RWPE2 (cell line): ENCODE measurements around the gene PTPRN2.

Experiments used
- ATAC-seq: fragments of 200-7000 bp; cut with Tn5 transposase; 3 replicates; pipeline ENCODE4 v1.9.1; 2021; ENCODE audit warnings: low read depth
- DNase-seq: peaks from one replicate; pipeline ENCODE4 v3.0.0-alpha.2; 2020; ENCODE audit warnings: low spot score
- H3K27ac ChIP-seq: fragments of 450-650 bp; 2 replicates; pipeline ENCODE4 v1.5.1; 2017; ENCODE audit warnings: mild to moderate bottlenecking; ENCODE audit not compliant: poor library complexity, severe bottlenecking
- H3K27me3 ChIP-seq: fragments of 250-450 bp; sonication (Bioruptor Pico); 2 replicates; pipeline ENCODE4 v1.5.1; 2021; ENCODE audit warnings: mild to moderate bottlenecking, moderate library complexity; ENCODE audit not compliant: insufficient read depth, poor library complexity, severe bottlenecking
- H3K36me3 ChIP-seq: fragments of 250-450 bp; sonication (Bioruptor Pico); 2 replicates; pipeline ENCODE4 v1.5.1; 2020; ENCODE audit warnings: low read depth, mild to moderate bottlenecking, moderate library complexity
- H3K4me1 ChIP-seq: fragments of 250-450 bp; sonication (Bioruptor Pico); 2 replicates; pipeline ENCODE4 v1.5.1; 2021; ENCODE audit warnings: mild to moderate bottlenecking, moderate library complexity; ENCODE audit not compliant: insufficient read depth, poor library complexity, severe bottlenecking
- H3K4me3 ChIP-seq: fragments of 250-450 bp; sonication (Bioruptor Pico); 2 replicates; pipeline ENCODE4 v1.5.1; 2021; ENCODE audit warnings: mild to moderate bottlenecking, moderate library complexity; ENCODE audit not compliant: severe bottlenecking
- H3K9me3 ChIP-seq: fragments of 250-450 bp; sonication (Bioruptor Pico); 2 replicates; pipeline ENCODE4 v1.5.1; 2021; ENCODE audit warnings: mild to moderate bottlenecking, moderate library complexity; ENCODE audit not compliant: severe bottlenecking
- TF ChIP-seq, protein P1 (sequence below): fragments of 450-650 bp; IDR thresholded peaks from one replicate; pipeline ENCODE4 v1.5.1; 2017; ENCODE audit warnings: mild to moderate bottlenecking, moderate library complexity; ENCODE audit not compliant: poor library complexity, severe bottlenecking

The PTPRN2 gene

GRCh38 chr7:157539521-157539920 is 1048.1 kb downstream of the PTPRN2 start:
- Histone ChIP-seq H3K27me3 (peaks cover 2% of the 10 kb centered on the region), H3K9me3 (no peaks in the 10 kb centered on the region), H3K36me3 (no peaks in the 10 kb centered on the region), H3K4me3 (no peak overlapping the region), H3K27ac (no peak overlapping the region), H3K4me1 (no peaks in the 10 kb centered on the region)
- TF ChIP-seq, protein P1, sequence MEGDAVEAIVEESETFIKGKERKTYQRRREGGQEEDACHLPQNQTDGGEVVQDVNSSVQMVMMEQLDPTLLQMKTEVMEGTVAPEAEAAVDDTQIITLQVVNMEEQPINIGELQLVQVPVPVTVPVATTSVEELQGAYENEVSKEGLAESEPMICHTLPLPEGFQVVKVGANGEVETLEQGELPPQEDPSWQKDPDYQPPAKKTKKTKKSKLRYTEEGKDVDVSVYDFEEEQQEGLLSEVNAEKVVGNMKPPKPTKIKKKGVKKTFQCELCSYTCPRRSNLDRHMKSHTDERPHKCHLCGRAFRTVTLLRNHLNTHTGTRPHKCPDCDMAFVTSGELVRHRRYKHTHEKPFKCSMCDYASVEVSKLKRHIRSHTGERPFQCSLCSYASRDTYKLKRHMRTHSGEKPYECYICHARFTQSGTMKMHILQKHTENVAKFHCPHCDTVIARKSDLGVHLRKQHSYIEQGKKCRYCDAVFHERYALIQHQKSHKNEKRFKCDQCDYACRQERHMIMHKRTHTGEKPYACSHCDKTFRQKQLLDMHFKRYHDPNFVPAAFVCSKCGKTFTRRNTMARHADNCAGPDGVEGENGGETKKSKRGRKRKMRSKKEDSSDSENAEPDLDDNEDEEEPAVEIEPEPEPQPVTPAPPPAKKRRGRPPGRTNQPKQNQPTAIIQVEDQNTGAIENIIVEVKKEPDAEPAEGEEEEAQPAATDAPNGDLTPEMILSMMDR = no peak
- ATAC-seq = no peak
- peak; percentile 21 for DNase-seq

GRCh38 chr7:157538735-157539134 is 1048.9 kb downstream of the PTPRN2 start:
- Histone ChIP-seq H3K27me3 (peaks cover 2% of the 10 kb centered on the region), H3K4me3 (no peak overlapping the region), H3K9me3 (no peaks in the 10 kb centered on the region), H3K27ac (no peak overlapping the region), H3K4me1 (no peaks in the 10 kb centered on the region), H3K36me3 (no peaks in the 10 kb centered on the region)
- DNase-seq = no peak
- ATAC-seq = no peak
- TF ChIP-seq, protein P1 = no peak

DNA sequence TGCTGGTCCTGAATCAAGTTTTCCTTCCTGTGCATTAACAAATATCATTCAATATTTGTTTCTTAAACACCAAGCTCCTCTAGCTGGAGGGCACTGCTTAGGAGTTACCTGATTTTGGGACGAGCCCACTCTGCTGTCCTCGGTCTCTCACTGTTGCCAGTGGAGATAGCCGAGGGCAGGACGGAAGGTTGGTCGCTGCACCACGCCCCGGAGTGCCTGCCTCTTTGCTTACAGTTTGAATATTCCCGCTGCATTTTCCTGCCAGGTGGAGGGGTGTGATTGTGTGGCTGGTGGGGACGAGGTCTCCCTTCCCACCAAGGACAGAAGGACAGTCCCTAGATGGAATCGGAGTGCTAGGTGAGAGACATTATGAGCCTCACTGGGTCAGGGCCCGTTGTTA is 1049.3 kb downstream of the PTPRN2 start:
- ATAC-seq = no peak
- H3K4me1 ChIP-seq = no peaks in the 10 kb centered on the region
- H3K27me3 ChIP-seq = peaks cover 2% of the 10 kb centered on the region
- no peak overlapping the region for H3K4me3 ChIP-seq
- TF ChIP-seq, protein P1 = no peak
- no peaks in the 10 kb centered on the region for H3K9me3 ChIP-seq
- no peak for DNase-seq
- H3K36me3 ChIP-seq = no peaks in the 10 kb centered on the region
- H3K27ac ChIP-seq = no peak overlapping the region

GRCh38 chr7:157537056-157537455 is 1050.6 kb downstream of the PTPRN2 start:
- Histone ChIP-seq H3K27me3 (peaks cover 2% of the 10 kb centered on the region), H3K4me3 (no peak overlapping the region), H3K4me1 (no peaks in the 10 kb centered on the region), H3K36me3 (no peaks in the 10 kb centered on the region), H3K9me3 (peaks cover 4% of the 10 kb centered on the region), H3K27ac (no peak overlapping the region)
- no peak for DNase-seq
- TF ChIP-seq, protein P1 = no peak
- ATAC-seq = no peak

DNA sequence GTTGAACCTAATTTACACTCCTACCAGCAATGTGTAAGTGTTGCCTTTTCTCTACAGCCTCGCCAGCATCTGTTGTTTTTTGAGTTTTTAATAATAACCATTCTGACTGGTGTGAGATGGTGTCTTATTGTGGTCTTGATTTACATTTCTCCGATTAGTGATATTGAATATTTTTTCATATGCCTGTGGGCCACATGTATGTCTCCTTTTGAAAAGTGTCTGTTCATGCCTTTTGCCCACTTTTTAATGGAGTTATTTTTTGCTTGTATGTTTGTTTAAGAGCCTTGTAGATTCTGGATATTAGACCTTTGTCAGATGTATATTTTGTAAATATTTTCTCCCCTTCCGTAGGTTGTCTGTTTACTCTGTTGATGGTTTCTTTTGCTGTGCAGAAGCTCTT is 1055.6 kb downstream of the PTPRN2 start:
- H3K36me3 ChIP-seq = no peaks in the 10 kb centered on the region
- no peak overlapping the region for H3K4me3 ChIP-seq
- no peaks in the 10 kb centered on the region for H3K4me1 ChIP-seq
- TF ChIP-seq, protein P1 = no peak
- no peaks in the 10 kb centered on the region for H3K27me3 ChIP-seq
- DNase-seq (no peak), ATAC-seq (no peak)
- H3K27ac ChIP-seq = no peak overlapping the region
- H3K9me3 ChIP-seq = peaks cover 4% of the 10 kb centered on the region
